Neural progenitor cell (in vitro differentiated cells): ENCODE measurements around the gene SEC14L1.

Source experiments
- EZH2 ChIP-seq: fragments of 200-600 bp; sonication (generic); IDR thresholded peaks from 2 replicates; pipeline ENCODE4 v1.6.1; 2017; ENCODE audit warnings: antibody characterized with exemption, mild to moderate bottlenecking, moderate library complexity
- EZH2phosphoT487 ChIP-seq: fragments of 200-600 bp; sonication (generic); IDR thresholded peaks from 2 replicates; pipeline ENCODE4 v1.6.1; 2017; ENCODE audit warnings: antibody characterized with exemption
- TF ChIP-seq, protein P1 (sequence below): fragments of 200-600 bp; sonication (generic); IDR thresholded peaks from 2 replicates; pipeline ENCODE4 v1.5.1; 2017; ENCODE audit warnings: antibody characterized with exemption, mild to moderate bottlenecking

DNA sequence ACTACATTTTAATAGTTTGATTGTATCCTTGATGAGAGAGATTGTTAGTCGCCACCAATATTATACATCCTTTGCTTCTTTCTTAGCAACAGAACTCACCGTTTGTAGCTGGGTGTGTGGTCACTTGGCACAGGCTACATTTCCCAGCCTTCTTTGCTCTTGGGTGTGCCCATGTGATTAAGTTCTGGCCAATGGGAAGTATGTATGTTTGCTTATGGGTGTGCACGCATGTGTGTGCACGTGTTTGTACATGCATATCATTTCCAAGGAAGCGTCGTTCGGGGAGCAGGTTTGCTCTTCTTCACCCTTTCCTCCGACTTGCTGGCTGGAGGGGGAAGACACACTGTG, 4.4 kb upstream of the SEC14L1 start:
- TF ChIP-seq, protein P1, sequence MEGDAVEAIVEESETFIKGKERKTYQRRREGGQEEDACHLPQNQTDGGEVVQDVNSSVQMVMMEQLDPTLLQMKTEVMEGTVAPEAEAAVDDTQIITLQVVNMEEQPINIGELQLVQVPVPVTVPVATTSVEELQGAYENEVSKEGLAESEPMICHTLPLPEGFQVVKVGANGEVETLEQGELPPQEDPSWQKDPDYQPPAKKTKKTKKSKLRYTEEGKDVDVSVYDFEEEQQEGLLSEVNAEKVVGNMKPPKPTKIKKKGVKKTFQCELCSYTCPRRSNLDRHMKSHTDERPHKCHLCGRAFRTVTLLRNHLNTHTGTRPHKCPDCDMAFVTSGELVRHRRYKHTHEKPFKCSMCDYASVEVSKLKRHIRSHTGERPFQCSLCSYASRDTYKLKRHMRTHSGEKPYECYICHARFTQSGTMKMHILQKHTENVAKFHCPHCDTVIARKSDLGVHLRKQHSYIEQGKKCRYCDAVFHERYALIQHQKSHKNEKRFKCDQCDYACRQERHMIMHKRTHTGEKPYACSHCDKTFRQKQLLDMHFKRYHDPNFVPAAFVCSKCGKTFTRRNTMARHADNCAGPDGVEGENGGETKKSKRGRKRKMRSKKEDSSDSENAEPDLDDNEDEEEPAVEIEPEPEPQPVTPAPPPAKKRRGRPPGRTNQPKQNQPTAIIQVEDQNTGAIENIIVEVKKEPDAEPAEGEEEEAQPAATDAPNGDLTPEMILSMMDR, result no peak
- TF ChIP-seq EZH2 (no peak), EZH2phosphoT487 (no peak)
